Omental fat pad (tissue), 4 donors: ENCODE measurements around the gene F10. TPM values are rescaled to one million over a fixed set of nuclear protein-coding genes. Genes with fewer than 3 reads are reported as not detected.
A peak's percentile ranks its signal among the peaks of the same experiment; 100 is the strongest.

Experiments used
- ATAC-seq: fragments of 150-250 bp; one replicate; pipeline ENCODE4 v1.9.1; 2016; ENCODE audit warnings: mild to moderate bottlenecking, moderate library complexity; ENCODE audit not compliant: low FRiP score
- DNase-seq: peaks from one replicate; pipeline ENCODE4 v3.0.0-alpha.2; 2019; ENCODE audit warnings: low spot score
- total RNA-seq, 4 donors: library from RNA; depleted of rRNA; stranded (reverse); fragments of >200 nt; gene quantifications; one replicate each; pipeline ENCODE4 v1.1.0, GENCODE V29; 2016
- TF ChIP-seq, protein P1 (sequence below), 3 donors: fragments of 450-650 bp; IDR thresholded peaks; one replicate each; pipeline ENCODE4 v1.5.1; 2016 to 2017; ENCODE audit warnings: antibody characterized with exemption in 3 of 3, mild to moderate bottlenecking in 3 of 3, moderate library complexity in 2 of 3

The F10 gene
- total RNA-seq, 4 donors from 2014 or later, result 10.8 to 51.1 (median 13.6) TPM

DNA sequence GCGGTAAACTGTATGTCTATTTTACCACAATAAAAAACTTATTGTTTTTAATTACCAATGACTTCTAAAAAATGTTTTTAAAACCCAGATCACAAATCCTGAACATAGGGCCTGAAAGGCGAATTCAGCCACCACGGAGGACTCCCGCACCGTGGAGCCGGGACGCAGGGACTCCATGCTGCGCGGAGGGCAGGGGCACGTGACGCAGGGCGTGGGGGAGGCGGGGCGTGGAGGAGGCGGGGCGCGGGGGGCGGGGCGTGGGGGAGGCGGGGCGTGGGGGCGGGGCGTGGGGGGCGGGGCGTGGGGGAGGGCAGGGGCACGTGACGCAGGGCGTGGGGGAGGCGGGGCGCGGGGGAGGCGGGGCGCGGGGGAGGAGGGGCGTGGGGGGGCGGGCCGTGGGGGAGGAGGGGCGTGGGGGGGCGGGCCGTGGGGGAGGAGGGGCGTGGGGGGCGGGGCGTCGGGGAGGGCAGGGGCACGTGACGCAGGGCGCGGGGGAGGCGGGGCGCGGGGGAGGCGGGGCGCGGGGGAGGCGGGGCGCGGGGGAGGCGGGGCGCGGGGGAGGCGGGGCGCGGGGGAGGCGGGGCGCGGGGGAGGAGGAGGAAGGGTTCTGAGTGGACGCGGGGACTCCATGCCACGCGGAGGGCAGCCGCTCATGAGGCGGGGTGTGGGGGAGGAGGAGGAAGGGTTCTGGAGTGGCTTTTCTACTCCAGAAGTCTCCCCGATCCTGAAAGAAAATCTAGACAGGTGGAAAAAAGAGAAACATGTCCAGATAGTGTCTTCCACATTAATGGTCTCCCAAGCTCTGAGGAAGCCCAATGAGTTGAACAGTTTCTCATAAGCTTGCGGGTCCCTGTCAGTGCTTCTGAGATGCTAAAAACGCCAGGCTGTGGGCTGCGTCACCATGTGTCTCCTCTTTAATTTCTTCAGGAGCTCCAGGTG, 31.5 kb downstream of the F10 start:
- ATAC-seq, result peak; percentile 58
- peak; percentile 52 for DNase-seq
- TF ChIP-seq, protein P1, sequence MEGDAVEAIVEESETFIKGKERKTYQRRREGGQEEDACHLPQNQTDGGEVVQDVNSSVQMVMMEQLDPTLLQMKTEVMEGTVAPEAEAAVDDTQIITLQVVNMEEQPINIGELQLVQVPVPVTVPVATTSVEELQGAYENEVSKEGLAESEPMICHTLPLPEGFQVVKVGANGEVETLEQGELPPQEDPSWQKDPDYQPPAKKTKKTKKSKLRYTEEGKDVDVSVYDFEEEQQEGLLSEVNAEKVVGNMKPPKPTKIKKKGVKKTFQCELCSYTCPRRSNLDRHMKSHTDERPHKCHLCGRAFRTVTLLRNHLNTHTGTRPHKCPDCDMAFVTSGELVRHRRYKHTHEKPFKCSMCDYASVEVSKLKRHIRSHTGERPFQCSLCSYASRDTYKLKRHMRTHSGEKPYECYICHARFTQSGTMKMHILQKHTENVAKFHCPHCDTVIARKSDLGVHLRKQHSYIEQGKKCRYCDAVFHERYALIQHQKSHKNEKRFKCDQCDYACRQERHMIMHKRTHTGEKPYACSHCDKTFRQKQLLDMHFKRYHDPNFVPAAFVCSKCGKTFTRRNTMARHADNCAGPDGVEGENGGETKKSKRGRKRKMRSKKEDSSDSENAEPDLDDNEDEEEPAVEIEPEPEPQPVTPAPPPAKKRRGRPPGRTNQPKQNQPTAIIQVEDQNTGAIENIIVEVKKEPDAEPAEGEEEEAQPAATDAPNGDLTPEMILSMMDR (IDR thresholded peaks at IDR 0.05), result no peak

DNA sequence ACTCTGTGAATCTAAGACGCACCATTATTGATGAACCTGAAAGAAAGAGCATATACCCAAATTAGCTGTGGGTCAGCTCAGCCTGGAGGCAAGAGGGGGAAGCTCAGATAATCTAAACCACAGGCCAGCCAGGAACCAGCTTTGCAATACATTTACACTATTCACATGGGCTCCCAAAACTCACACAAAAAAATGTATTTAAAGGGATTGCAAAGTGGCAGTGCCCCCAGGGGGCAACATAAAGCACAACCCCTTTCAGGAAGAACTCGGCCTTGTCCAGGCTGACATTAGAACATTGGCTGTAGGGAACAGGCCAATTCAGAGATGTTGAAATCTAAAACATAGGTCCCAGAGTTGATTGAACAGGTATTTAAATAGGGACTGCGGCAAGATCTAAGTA, 32.6 kb downstream of the F10 start:
- DNase-seq (no peak), ATAC-seq (no peak)
- TF ChIP-seq, protein P1 (IDR thresholded peaks at IDR 0.05), result no peak

DNA sequence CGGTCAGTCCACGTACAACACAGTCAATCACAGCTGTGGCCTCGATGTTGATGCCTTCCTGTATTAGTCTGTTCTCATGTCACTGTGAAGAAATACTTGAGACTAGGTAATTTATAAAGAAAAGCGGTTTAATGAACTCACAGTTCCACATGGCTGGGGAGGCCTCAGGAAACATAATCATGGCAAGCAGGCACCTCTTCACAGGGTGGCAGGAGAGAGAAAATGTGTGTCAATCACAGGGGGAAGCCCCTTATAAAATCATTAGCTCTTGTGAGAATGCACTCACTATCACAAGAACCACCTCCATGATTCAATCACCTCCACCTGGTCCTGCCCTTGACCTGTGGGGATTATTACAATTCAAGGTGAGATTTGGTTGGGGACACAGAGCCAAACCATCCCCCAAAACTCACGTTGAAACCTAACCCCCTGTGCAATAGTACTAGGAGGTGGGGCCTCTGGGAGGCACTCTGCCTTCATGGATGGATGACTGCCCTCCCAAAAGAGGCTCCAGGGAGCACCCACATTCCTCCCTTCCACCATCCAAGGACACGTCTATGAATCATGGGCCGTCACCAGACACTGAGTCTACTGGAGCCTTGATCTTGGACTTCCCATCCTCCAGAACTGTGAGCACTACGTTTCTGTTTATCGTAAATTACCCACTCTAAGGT, 33.5 kb downstream of the F10 start:
- ATAC-seq, result no peak
- DNase-seq, result no peak
- TF ChIP-seq, protein P1 (IDR thresholded peaks at IDR 0.05), result no peak

DNA sequence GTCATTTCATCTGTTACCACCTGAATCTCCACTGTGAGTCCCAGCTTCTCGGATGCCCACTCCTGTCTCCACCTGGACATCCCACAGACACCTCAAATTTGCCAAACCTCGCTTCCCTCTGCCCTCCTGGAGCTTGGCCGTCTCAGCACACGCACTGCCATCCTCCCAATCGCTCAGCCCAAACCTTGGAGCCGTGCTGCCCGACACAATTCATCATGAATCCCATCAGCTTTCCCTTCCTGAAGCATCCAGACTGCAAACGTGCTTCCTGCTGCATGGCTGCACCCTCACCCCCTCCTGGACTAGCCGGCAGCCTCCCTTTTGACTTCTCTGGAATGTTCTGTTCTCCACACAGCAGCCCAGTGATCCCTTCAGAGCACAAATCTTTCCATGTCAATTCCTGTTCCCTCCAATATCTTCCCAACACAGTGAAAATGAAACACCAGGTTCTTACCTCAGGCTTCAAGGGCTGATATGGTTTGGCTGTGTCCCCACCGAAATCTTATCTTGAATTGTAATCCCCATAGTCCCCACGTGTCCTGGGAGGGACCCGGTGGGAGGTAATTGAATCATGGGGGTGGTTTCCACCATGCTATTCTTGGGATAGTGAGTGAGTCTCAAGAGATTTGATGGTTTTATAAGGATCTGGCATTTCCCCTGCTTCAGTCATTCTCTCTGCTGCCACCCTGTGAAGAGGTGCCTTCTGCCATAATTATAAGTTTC, 34.8 kb downstream of the F10 start:
- TF ChIP-seq, protein P1 (IDR thresholded peaks at IDR 0.05), result no peak
- no peak for DNase-seq
- ATAC-seq, result no peak

DNA sequence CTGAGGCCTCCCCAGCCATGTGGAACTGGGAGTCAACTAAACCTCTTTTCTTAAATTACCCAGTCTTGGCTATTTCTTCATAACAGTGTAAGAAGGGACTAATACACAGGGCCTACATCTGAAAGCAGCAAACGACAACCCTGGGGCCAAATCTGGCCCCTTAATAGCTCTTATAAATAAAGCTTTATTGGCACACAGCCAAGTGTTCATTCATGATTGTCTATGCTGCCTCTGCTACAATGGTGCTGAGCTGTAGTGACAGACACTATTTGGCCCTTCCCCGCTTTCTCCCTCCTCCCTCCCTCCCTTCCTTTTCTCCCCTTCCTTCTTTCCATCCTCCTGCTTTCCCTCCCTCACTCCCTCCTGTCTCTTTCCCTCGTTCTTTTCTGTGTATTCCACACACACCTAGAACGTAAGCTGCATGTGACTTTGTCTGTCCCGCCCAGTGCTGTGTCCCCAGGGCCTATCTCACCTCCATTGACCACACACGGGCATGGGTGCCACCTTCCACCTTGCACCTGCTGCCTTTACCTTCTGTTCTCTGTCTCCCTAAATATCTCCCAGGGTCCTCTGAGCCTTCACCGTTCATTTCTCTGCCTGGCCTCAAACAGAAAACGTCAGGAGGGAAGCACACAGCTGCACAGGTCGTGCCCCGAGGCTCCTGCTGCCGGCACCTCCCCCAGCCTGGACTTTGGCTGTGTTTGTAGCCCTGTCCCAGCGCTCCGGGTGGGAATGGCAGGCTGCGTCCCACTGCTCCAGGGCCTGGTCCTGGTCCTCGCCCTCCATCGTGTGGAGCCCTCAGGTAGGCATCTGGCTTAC, 35.5 kb downstream of the F10 start, which contains the start of gene PROZ:
Gene PROZ, plus strand, starts transcription at position 720 of the 819 bp plus-strand sequence. Its CDS starts 13 bp downstream, at position 733.
- ATAC-seq, result no peak
- TF ChIP-seq, protein P1 (IDR thresholded peaks at IDR 0.05), result no peak
- no peak for DNase-seq

DNA sequence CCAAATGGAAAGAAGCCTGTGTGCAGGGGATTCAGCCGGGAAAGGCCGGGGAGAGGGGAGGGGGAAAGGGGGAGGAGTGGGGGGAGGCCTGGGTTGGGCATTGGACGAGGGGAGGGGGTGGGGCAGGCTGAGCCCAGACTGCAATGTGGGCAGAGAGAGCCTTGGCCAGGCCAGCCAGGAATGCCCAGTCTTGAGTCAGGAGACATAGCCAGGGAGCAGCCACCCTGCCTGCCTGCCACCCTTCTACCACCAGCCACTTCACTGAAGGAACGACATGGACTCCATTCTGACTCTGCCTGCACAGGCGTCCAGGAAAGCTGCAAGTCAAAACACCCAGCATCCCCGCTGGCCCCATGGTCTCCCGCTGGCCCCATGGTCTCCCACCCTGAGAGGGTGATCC, 36.3 kb downstream of the F10 start:
- TF ChIP-seq, protein P1 (IDR thresholded peaks at IDR 0.05), result no peak
- DNase-seq, result no peak
- ATAC-seq, result no peak
